GM12891 (cell line): ENCODE results near the gene VPS35L.

Experiments used
- DNase-seq: peaks from one replicate; pipeline ENCODE4 v3.0.0; 2011; ENCODE audit warnings: low spot score; ENCODE audit not compliant: insufficient read length
- FAIRE-seq: peaks from 2 replicates; lab custom pipeline; 2011; peaks lifted over from hg19 to GRCh38; lab: Jason Lieb, UNC
- PAX5 ChIP-seq: IDR thresholded peaks from 2 replicates; pipeline ENCODE4 v1.6.1; 2011; ENCODE audit warnings: low read length, moderate library complexity, mild to moderate bottlenecking; ENCODE audit not compliant: insufficient read depth, severe bottlenecking
- POLR2A ChIP-seq: IDR thresholded peaks from 2 replicates; pipeline ENCODE4 v1.6.1; 2011; ENCODE audit warnings: low read depth, low read length, control low read depth
- POLR2AphosphoS5 ChIP-seq: IDR thresholded peaks from 2 replicates; pipeline ENCODE4 v1.6.1; 2011; ENCODE audit warnings: low read depth, low read length, control low read depth
- POU2F2 ChIP-seq: IDR thresholded peaks from 2 replicates; pipeline ENCODE4 v1.6.1; 2011; ENCODE audit warnings: low read depth, mild to moderate bottlenecking, control low read depth, low read length, moderate library complexity
- SPI1 ChIP-seq: IDR thresholded peaks from 2 replicates; pipeline ENCODE4 v1.6.1; 2011; ENCODE audit warnings: low read depth, low read length, control low read depth
- TAF1 ChIP-seq: IDR thresholded peaks from 2 replicates; pipeline ENCODE4 v1.6.1; 2011; ENCODE audit warnings: low read depth, low read length, control low read depth

The VPS35L gene

DNA sequence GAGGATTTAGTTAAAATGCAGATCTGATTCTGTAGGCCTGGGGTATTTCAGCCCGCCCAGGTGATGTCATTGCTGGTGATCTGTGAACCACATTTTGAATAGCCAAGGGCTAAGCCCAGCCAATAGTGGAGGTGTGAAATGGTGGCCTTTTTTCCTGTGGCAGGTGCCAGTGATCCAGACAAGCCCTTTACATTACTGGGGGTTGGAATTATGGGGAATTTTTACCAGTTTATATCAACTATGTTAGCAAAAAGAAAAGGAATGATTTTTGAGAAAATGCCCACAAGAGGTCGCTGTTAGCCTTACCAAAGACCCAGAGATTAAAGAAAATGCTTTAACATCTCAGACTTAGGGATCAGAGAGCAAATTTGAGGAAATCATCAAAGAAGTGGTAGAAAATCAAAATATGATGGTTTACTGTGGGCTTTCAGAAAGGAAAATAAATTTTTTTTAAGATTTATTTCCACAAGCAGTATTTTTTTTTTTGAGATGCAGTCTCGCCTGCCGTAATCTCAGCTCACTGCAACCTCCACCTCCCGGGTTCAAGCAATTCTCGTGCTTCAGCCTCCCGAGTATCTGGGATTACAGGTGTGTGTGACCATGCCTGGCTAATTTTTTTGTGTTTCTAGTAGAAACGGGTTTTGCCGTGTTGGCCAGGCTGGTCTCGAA, 3.9 kb downstream of the VPS35L start:
- TF ChIP-seq TAF1 = no peak
- TF ChIP-seq SPI1 = no peak
- TF ChIP-seq POLR2A = no peak
- TF ChIP-seq POU2F2 = no peak
- no peak for TF ChIP-seq PAX5
- TF ChIP-seq POLR2AphosphoS5 = no peak
- no peak for FAIRE-seq
- DNase-seq = no peak

- DNase-seq = no peak
- FAIRE-seq = no peak
- no peak for TF ChIP-seq PAX5
These were observed 4.6 kb downstream of the VPS35L start for GRCh38 chr16:19560078-19560477.

DNA sequence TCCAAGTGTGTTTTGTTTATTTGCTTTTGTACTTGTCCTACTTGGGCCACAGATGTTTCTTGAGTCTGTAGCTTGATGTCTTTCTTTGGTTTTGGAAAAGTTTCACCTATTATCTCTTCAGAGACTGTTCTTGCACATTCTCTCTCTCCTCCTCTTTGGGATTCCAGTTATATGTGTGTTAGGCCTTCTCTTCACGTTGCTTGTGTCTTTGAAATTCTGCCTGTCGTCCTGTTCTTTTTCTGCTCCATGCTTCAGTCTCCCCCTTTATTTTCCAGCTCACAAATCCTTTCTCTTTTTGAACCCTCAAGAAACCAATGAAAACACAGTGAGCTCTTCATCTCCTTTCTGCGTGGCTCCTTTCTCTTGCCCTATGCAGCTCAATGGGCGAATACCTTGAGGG, 7.9 kb downstream of the VPS35L start:
- no peak for DNase-seq
- FAIRE-seq = no peak
- TF ChIP-seq POLR2AphosphoS5 (no peak), SPI1 (no peak), POU2F2 (no peak), TAF1 (no peak), PAX5 (no peak), POLR2A (no peak)

DNA sequence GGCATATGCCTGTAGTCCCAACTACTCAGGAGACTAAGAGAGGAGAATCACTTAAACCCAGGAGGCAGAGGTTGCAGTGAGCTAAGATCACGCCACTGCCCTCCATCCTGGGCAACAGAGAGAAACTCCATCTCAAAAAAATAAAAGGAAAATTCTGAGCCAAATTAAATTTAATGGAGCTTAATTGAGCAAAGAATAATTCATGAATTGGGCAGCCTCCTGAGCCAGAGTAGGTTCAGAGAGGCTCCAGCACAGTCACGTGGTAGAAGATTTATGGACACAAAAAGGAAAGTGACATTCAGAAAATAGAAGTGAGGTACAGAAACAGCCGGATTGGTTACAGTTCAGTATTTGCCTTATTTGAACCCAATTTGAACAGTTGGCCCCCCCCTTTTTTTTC, 10.9 kb downstream of the VPS35L start:
- FAIRE-seq (no peak), DNase-seq (no peak)
- TF ChIP-seq POLR2AphosphoS5 (no peak), POLR2A (no peak), PAX5 (no peak)

DNA sequence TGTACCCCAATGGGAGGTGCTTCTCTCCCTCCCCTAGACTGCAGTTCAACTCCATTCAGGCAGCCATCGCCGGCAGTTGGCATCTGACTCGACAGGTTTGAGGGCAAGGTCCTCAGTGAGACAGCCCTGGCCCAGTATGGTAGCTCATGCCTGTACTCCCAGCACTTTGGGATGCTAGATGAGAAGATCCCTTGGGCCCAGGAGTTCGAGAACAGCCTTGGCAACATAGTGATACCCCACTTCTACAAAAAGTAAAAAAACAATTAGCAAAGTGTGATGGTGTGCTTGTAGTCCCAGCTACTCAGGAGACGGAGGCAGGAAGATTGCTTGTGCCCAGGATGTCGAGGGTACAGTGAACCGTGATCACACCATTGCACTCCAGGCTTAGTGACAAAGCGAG, 12.1 kb downstream of the VPS35L start:
- FAIRE-seq (no peak), DNase-seq (no peak)
- TF ChIP-seq SPI1 (no peak), PAX5 (no peak), POU2F2 (no peak), POLR2A (no peak), TAF1 (no peak), POLR2AphosphoS5 (no peak)

GRCh38 chr16:19573997-19574396, 18.5 kb downstream of the VPS35L start:
- TF ChIP-seq PAX5 (no peak), POLR2AphosphoS5 (no peak), SPI1 (no peak), TAF1 (no peak), POLR2A (no peak), POU2F2 (no peak)
- no peak for DNase-seq
- FAIRE-seq = no peak

DNA sequence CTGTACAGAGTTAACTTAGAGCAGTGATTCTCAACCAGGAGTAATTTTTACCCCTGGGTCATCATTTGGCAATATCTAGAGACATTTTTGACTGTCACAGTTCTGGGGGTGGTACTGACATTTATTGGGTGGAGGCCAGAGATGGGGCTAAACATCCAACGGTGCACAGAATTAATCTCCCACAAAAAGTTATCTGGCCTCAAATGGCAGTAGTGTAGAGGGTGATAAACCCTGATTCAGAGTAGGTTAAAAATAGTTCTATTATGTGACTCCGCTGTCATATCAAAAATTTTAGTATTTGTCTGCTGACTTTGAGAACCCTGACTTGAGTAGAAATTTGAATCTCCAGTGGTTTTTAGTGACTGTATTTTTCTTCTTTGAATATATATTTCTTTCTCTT, 19.1 kb downstream of the VPS35L start:
- DNase-seq (no peak), FAIRE-seq (no peak)
- TF ChIP-seq POU2F2 = no peak
- TF ChIP-seq POLR2A = no peak
- TF ChIP-seq SPI1 = no peak
- TF ChIP-seq TAF1 = no peak
- no peak for TF ChIP-seq POLR2AphosphoS5
- TF ChIP-seq PAX5 = no peak

DNA sequence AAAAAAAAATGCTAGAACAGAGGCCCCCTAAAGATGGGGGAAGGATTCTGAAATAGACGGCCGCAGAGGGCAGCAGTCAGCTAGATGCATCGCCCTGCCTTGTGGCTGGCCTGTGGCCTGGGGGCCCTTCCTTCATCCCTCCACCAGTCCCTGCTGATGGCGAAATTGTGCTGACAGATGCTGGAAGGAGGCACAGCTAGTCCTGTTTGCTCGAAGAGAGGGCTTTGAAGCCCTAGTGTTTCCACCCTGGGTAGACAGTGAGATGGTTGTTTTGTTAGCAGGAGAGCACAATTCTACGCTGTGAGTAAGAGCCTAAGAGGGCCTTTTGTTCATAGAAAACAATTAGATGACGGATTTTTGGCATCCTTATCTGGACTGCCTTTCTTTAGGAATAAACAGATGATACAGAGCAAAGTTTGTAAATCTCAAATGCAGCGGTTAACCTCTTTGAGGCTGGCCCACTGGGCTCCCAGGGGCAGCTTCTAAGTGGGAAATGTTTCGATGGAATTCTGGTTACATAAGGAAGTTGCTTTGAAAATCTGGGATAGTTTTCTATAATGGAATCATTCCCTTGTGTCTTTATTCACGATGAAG, 23.0 kb downstream of the VPS35L start:
- TF ChIP-seq POU2F2 = no peak
- no peak for TF ChIP-seq POLR2A
- DNase-seq (no peak), FAIRE-seq (no peak)

DNA sequence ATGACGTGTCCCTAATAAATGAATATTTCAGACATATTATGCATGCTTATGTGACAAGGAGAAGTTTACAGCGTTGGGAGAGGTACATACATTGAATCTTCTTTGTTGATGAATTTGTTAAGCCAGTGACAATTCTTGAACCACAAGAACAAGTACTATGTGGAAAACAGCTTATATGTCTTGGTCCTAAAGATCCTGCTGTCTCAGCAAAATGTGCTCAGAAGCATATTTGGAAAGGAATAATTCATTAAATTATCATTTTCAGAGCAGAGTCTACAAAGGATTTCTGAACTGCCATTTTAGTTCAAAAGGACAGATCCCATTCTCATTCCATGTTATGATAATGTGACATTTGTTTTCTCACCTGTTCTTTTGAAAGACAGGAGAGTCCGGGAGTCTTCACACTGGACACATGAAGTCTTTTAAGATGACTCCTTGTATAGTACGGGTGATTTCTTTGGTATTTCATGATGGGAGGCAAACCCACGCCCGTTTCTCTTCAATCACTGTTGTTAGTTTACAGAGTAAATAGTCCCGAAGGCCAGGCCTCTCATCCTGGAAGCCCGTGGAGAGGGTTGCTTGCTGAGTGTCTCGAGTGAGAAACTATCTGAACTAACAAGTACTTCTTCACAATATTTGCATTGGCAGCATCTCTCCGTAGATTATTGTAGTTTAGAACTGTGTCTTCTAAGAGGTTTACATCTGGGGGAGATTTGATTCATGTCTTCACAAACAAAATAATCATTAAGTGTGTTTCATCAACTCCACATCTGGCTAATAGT, 26.7 kb downstream of the VPS35L start:
- FAIRE-seq = no peak
- no peak for DNase-seq
- no peak for TF ChIP-seq TAF1
- no peak for TF ChIP-seq SPI1
- TF ChIP-seq POU2F2 = no peak
- no peak for TF ChIP-seq PAX5
- no peak for TF ChIP-seq POLR2AphosphoS5

GRCh38 chr16:19583665-19584300, 28.3 kb downstream of the VPS35L start:
- FAIRE-seq (no peak), DNase-seq (no peak)
- TF ChIP-seq SPI1 = no peak
- TF ChIP-seq TAF1 = no peak
- no peak for TF ChIP-seq POLR2A
- no peak for TF ChIP-seq POU2F2
- TF ChIP-seq PAX5 = no peak
- TF ChIP-seq POLR2AphosphoS5 = no peak
